Right cardiac atrium (tissue), 5 donors: ENCODE results near the gene CYP2A13. TPM values are rescaled to one million over a fixed set of nuclear protein-coding genes. Genes with fewer than 3 reads are reported as not detected.
A peak's percentile ranks its signal among the peaks of the same experiment; 100 is the strongest.
"Not testable (repeated sequence)": the region's sequence is repeated elsewhere in the genome, so short reads cannot be mapped to it uniquely, and the experiment has no call there.

Source experiments
- ATAC-seq, 2 donors: fragments of 200-7000 bp; cut with Tn5 transposase; one replicate each; pipeline versions ENCODE4 v1.8.0 to v1.9.1; 2020; ENCODE audit warnings: moderate library complexity in 2 of 2, mild to moderate bottlenecking in 1 of 2
- DNase-seq, 3 donors: peaks; one replicate each; pipeline ENCODE4 v3.0.0-alpha.2; 2020
- H3K27ac ChIP-seq: one replicate; pipeline ENCODE4 v1.5.1; 2013; ENCODE audit warnings: mild to moderate bottlenecking, low read length, control low read depth, moderate library complexity
- H3K27me3 ChIP-seq: one replicate; pipeline ENCODE4 v1.6.1; 2013; ENCODE audit not compliant: control insufficient read depth, insufficient read depth
- H3K4me1 ChIP-seq: one replicate; pipeline ENCODE4 v1.6.1; 2013; ENCODE audit warnings: low read length; ENCODE audit not compliant: control insufficient read depth, insufficient read depth
- H3K4me3 ChIP-seq: one replicate; pipeline ENCODE4 v1.5.1; 2013; ENCODE audit warnings: low read length, control low read depth
- H3K9me3 ChIP-seq: one replicate; pipeline ENCODE4 v1.6.1; 2013; ENCODE audit warnings: low read length; ENCODE audit not compliant: control insufficient read depth
- WGBS: extraction: QIAGEN DNeasy Blood & Tissue Kit; methylation state at CpG from one replicate; pipeline ENCODE4 v1.1.7; 2013; 5-methylcytosine and 5-hydroxymethylcytosine counted together
- intact Hi-C, 4 donors: fragments of 100-400 bp; cut with DNase I; formaldehyde crosslinking; loops; one replicate each; pipeline versions ENCODE4 v1.11.0 to v1.14.0; 2022 to 2023
- polyA plus RNA-seq: library from polyadenylated mRNA; stranded (reverse); fragments of 200-250 nt; gene quantifications from one replicate; pipeline ENCODE4 v1.2.3, GENCODE V29; 2013
- total RNA-seq, 4 donors: library from RNA; stranded (reverse); fragmentation: NEBNext Ultra II Directional; extraction: Animal tissue kit (Norgen Biotek cat#: 25700); gene quantifications; one replicate each; pipeline ENCODE4 v1.2.1, GENCODE V29; 2021
- donor health status: healthy with polysubstance abuse.
- donor health status: DM: no; HTN: yes; CAD: no.
- donor health status: DM: no; HTN: no; CAD: no.
- donor health status: DM: no; HTN: yes; CAD: no; lungs with severe emphysema.
- donor health status: DM: yes; HTN: yes; CAD: no.

The CYP2A13 gene
- total and polyA plus RNA-seq, 5 donors, result not detected

GRCh38 chr19:41120929-41121911 is 33.0 kb downstream of the CYP2A13 start:
- H3K27ac ChIP-seq, ATAC-seq, H3K4me3 ChIP-seq, H3K27me3 ChIP-seq, DNase-seq, H3K9me3 ChIP-seq, H3K4me1 ChIP-seq, intact Hi-C loops: not testable (repeated sequence)
- 71% methylated on average over 38 of the region's 41 CpGs for WGBS

DNA sequence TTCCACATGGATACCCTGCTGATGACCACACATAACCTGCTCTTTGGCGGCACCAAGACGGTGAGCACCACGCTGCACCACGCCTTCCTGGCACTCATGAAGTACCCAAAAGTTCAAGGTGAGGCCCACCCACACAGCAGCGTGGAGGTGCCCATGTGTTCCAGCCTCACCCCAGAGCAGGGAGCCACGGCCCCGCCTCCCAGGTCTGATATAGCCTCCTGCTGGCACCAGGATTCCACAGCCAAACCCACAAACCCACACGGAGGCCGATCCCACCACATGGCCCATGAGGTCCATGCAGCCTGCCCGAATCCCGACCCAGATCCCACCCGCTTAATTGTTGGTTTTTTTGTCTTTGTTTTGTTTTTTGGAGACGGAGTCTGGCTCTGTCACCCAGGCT is 34.6 kb downstream of the CYP2A13 start:
- WGBS, result 89% methylated on average over 13 of the region's 13 CpGs
- H3K4me3 ChIP-seq, DNase-seq, intact Hi-C loops, ATAC-seq, H3K4me1 ChIP-seq, H3K27me3 ChIP-seq, H3K9me3 ChIP-seq, H3K27ac ChIP-seq: not testable (repeated sequence)

GRCh38 chr19:41123716-41124294 is 35.6 kb downstream of the CYP2A13 start:
- Histone ChIP-seq H3K27ac (no peak overlapping the region), H3K4me3 (no peak overlapping the region), H3K9me3 (no peaks in the 10 kb centered on the region), H3K4me1 (no peaks in the 10 kb centered on the region), H3K27me3 (no peaks in the 10 kb centered on the region)
- intact Hi-C loops, result no loop called here
- ATAC-seq (no peak), DNase-seq (no peak)
- 85% methylated on average over 11 of the region's 11 CpGs for WGBS

DNA sequence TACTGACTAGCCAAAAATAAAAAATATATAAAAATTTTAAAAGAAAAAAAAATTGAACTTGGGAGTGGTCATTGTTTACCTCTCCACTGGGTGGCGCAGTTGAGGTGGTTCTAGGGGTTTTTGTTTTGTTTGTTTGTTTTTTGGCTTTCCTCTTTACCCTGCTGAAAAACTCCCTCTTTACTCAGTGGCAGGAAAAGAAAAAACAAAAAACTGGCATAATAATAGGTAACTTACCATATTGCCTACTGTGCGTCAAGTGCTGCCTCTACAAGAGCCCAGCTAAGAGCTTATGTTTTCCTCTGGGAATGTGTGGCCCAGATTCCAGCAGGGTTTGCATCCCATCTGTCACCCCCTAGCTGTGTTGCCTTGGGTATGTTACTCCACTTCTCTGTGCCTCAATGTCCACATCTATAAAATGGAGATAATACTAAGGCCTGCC is 38.5 kb downstream of the CYP2A13 start:
- ATAC-seq, H3K9me3 ChIP-seq, DNase-seq, intact Hi-C loops, H3K27me3 ChIP-seq, H3K27ac ChIP-seq, H3K4me1 ChIP-seq, H3K4me3 ChIP-seq: not testable (repeated sequence)
- 51% methylated on average over 2 of the region's 2 CpGs for WGBS

DNA sequence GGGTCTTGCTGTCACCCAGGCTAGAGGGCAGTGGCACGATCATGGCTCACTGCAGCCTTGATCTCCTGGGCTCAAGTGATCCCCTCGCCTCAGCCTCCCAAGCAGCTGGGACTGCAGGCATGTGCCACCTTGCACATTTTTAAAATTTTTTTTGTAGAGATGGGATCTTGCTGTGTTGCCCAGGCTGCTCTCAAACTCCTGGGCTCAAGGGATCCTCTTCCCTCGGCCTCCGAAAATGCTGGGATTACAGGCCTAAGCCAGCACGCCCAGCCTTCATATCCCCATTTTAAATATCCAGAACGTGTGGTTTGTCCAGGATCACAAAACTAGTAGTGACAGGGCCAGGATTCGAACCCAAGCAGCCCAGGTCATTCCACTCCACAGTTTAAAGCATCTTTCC is 39.1 kb downstream of the CYP2A13 start:
- ATAC-seq, H3K4me1 ChIP-seq, H3K27me3 ChIP-seq, H3K9me3 ChIP-seq, H3K27ac ChIP-seq, intact Hi-C loops, DNase-seq, H3K4me3 ChIP-seq: not testable (repeated sequence)
- 80% methylated on average over 7 of the region's 7 CpGs for WGBS

GRCh38 chr19:41127801-41128300 is 39.6 kb downstream of the CYP2A13 start:
- H3K4me1 ChIP-seq, H3K9me3 ChIP-seq, intact Hi-C loops, H3K27ac ChIP-seq, H3K27me3 ChIP-seq, H3K4me3 ChIP-seq: not testable (repeated sequence)
- peak; percentile 81 to 95 (median 90) for DNase-seq
- WGBS, result 2% methylated on average over 26 of the region's 29 CpGs
- ATAC-seq, result peak; percentile 92

GRCh38 chr19:41128692-41129091 is 40.4 kb downstream of the CYP2A13 start:
- H3K4me3 ChIP-seq, result no peak overlapping the region
- no peaks in the 10 kb centered on the region for H3K9me3 ChIP-seq
- 62% methylated on average over 6 of the region's 6 CpGs for WGBS
- H3K4me1 ChIP-seq, result no peaks in the 10 kb centered on the region
- intact Hi-C loops, result no loop called here
- H3K27ac ChIP-seq, result no peak overlapping the region
- DNase-seq, result no peak
- no peaks in the 10 kb centered on the region for H3K27me3 ChIP-seq
- ATAC-seq, result no peak

DNA sequence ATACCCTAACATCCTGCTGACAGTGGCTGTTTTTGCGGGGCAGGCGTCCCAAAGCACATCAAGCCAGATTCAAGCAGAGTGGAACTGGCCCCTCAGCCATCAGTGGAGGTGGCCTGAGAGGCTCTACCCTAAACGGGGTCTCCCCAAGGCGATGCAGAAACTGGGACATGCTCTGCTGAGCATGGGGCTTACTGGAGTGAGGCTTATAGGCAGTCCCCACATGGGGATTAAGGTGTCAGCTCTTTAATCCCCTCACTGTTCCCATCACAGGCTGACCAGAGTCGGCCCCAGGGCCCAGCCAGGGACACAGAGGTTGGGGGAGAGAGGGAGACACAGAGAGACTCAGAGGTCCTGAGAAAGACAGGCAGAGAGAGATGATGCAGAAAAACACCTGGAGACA is 42.9 kb downstream of the CYP2A13 start:
- Histone ChIP-seq H3K4me1 (no peaks in the 10 kb centered on the region), H3K27me3 (no peaks in the 10 kb centered on the region), H3K27ac (no peak overlapping the region), H3K4me3 (no peak overlapping the region), H3K9me3 (no peaks in the 10 kb centered on the region)
- ATAC-seq, result no peak
- DNase-seq, result no peak
- intact Hi-C loops, result no loop called here
- 78% methylated on average over 5 of the region's 5 CpGs for WGBS

DNA sequence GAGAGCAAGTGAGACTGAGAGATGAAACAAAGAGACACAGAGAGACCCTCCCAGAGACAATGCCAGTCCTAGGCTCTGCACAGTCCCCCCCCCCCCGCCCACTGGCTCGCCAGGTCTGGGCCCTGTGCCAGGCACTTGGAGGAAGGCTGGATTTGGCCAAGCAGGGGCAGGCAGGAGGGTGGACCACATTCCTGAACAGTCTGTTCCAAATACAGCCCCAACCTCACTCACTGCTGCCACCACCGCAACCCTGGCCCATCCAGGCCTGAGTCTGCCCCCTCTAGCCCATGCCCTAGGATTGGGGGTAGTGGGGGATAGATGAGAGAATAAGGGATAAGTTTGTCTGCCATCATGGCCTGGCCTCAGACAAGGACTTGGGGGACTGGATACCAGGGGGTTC is 45.0 kb downstream of the CYP2A13 start:
- Histone ChIP-seq H3K27ac (no peak overlapping the region), H3K4me3 (no peak overlapping the region), H3K4me1 (no peaks in the 10 kb centered on the region), H3K27me3 (no peaks in the 10 kb centered on the region), H3K9me3 (no peaks in the 10 kb centered on the region)
- intact Hi-C loops, result no loop called here
- ATAC-seq (no peak), DNase-seq (no peak)
- 31% methylated on average over 3 of the region's 3 CpGs for whole genome bisulfite sequencing

DNA sequence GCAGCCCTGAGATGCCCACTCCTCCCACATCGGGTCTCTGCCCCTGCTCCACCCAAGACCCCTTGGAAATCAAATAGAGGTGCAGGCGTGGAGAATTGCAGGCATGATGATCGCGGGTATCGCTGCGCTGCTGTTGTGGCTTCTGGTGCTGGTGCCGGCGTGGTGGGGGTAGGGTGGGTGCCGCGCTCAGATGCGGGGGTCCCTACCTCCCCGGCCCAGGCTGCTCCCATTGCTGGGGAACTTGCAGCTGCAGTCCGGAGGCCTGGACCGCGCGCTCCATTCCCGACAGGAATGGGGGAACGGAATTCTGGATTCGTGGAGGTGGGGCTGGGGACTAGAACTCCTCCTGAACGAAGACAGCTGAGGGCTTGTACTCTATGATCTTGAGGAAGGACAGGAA is 46.4 kb downstream of the CYP2A13 start:
- no peak for DNase-seq
- intact Hi-C loops, result no loop called here
- no peak overlapping the region for H3K4me3 ChIP-seq
- H3K9me3 ChIP-seq, result no peaks in the 10 kb centered on the region
- no peaks in the 10 kb centered on the region for H3K4me1 ChIP-seq
- no peak overlapping the region for H3K27ac ChIP-seq
- ATAC-seq, result no peak
- no peaks in the 10 kb centered on the region for H3K27me3 ChIP-seq
- 84% methylated on average over 20 of the region's 20 CpGs for WGBS
